ENCODE results near the gene SLC4A1.

- no peak for TF ChIP-seq CTCF (conservative IDR thresholded peaks at IDR 0.05 in 1 of 2, IDR thresholded peaks at IDR 0.05 in 1 of 2; ENCODE audit: extremely low read depth in 1 of 2, insufficient read depth in 1 of 2, low read depth in 1 of 2, low read length in 2 of 2)
- no peak for TF ChIP-seq EZH2 (IDR thresholded peaks at IDR 0.05; ENCODE audit: borderline replicate concordance, low read length)
These were observed 54.3 kb downstream of the SLC4A1 start for GRCh38 chr17:44213403-44214229.
